Vagina (tissue), 2 donors: ENCODE measurements around the gene C2CD5.

Experiments
- CTCF ChIP-seq, 3 experiments: fragments of 450-650 bp in 2 of 3; fragments of 200-600 bp in 1 of 3; sonication (generic) in 1 of 3; IDR thresholded peaks; one replicate each; pipeline ENCODE4 v1.5.1; 2017 to 2019; ENCODE audit warnings: antibody characterized with exemption in 3 of 3, mild to moderate bottlenecking in 2 of 3, moderate library complexity in 2 of 3
- POLR2A ChIP-seq, 2 donors: fragments of 450-650 bp; IDR thresholded peaks; one replicate each; pipeline ENCODE4 v1.6.1; 2017; ENCODE audit warnings: antibody characterized with exemption in 2 of 2, mild to moderate bottlenecking in 2 of 2, moderate library complexity in 2 of 2
- POLR2AphosphoS5 ChIP-seq, 2 donors: sonication (generic); formaldehyde crosslinking; IDR thresholded peaks; one replicate each; pipeline ENCODE4 v1.9.0; 2017; ENCODE audit warnings: antibody characterized with exemption in 2 of 2, mild to moderate bottlenecking in 2 of 2, low read depth in 1 of 2; ENCODE audit not compliant: insufficient read depth in 1 of 2

DNA sequence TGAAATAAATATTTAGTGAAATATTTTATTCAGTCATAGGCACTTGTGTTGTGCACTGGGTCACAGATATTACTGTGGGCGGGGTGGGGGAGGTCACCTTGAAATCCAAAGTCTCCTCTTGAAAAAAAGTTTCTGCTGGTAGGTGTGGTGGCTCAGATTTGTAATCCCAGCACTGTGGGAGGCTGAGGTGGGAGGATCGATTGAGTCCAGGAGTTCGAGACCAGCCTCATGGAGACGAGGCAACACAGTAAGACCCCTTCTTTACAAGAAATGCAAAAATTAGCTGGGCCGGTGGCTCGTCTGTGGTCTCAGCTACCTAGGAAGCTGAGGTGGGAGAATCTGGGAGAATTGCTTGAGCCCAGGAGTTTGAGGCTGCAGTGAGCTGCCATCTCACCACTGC is 913 bp upstream of the C2CD5 start:
- TF ChIP-seq CTCF (IDR thresholded peaks at IDR 0.05) (no peak), POLR2AphosphoS5 (IDR thresholded peaks at IDR 0.05; ENCODE audit: insufficient read depth in 1 of 2, low read depth in 1 of 2) (no peak), POLR2A (IDR thresholded peaks at IDR 0.05) (no peak)
